Stimulated activated CD8-positive, alpha-beta memory T cell treated with anti-CD3 and anti-CD28 coated beads, Interleukin-7, amount 100 ng/mL, for 1 hour (primary cell): ENCODE measurements around the gene CAMK2G.
"Not testable (repeated sequence)": the region's sequence is repeated elsewhere in the genome, so short reads cannot be mapped to it uniquely, and the experiment has no call there.

ENCODE experiments used
- DNase-seq, 2 donors: peaks; one replicate each; pipeline ENCODE4 v3.0.0-alpha.2; 2020; ENCODE audit warnings: low read depth in 2 of 2

CAMK2G gene

DNA sequence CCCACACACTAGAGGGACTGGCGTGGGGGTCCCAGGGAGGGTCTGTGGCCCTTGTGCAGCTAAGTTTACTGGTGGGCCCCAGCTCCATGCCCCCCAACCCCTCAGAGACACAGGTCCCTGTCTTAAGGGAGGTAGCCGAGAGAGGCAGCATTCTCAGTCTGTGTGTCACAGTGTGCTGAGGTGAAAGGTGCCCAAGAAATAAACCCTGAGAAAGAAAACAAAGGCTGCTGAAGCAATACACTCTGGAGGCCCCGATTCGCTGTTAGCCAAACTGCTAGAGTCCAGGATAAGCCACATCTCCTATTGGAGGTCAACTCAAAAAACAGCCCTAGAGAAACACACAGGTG is 34.3 kb downstream of the CAMK2G start:
- no peak for DNase-seq

- DNase-seq, result no peak
Measured at GRCh38 chr10:73839276-73839966, 34.9 kb downstream of the CAMK2G start.

DNA sequence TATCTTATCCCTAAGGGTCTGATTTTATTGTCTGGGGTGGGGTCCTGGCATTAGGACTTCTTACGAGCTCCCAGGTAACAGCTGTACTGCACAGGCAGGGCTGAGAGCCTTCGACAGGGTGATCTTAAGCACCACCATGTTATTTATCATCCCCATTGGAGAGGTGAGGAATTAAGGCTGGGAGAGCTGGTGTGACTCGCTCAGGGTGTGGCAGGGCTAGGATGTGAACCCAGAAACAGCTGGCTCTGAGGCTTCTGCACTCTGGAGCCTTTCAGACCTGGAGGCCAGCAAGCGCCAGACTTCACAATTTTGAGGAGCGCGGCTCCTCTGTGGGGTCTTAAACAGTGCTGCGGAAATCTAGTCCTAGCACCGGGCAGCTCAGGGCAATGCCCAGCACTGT is 35.5 kb downstream of the CAMK2G start:
- DNase-seq, result no peak

DNA sequence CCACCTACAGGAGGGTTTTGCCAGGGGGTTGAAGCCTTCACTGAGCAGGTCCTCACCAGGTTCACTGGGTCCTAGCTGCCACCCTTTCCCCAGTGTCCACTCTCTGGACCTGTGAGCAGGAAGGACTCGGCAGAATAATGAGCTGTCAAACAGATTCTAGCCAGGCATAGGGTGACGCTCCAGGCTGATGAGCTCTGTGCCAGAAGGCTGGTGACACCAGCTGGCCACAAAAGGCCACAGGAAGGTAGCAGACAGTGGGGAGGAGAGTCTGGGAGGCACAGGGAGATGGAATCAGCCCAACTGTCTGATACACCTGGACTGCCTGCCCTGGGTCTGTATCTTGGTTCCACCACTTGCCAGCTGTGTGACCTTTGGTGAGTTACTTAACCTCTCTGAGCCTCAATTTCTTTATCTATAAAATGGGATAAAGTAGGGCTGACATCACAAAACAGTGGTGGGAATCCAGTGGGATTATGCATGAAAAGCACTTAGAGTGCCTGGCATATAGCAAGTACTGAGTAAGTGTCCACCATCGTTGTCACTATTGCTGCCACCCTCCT is 36.3 kb downstream of the CAMK2G start:
- no peak for DNase-seq

- DNase-seq, result no peak
Measured at GRCh38 chr10:73837072-73837471, 37.3 kb downstream of the CAMK2G start.

GRCh38 chr10:73836427-73836980 is 37.9 kb downstream of the CAMK2G start:
- no peak for DNase-seq

- DNase-seq, result not testable (repeated sequence)
Measured at GRCh38 chr10:73829090-73829489, 45.3 kb downstream of the CAMK2G start.

DNA sequence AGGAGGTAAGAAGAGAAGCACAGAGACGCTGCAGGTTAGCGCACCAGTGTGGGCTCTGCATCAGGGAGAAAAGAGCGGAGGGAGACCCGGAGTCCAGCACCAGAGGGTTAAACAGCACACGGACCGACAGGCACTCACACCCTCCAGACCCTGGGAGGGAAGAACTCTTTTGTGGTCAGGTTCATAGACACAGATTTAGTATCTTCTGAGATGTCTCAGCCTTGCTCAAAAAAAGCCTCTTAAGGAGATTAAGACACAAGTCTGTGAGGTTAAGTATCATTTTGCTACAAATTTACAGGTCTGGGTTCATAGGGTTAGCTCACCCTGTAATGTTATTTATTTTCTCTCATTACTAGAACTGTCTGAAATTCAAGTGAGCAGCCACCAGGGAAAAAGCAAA is 46.2 kb downstream of the CAMK2G start:
- no peak for DNase-seq

DNA sequence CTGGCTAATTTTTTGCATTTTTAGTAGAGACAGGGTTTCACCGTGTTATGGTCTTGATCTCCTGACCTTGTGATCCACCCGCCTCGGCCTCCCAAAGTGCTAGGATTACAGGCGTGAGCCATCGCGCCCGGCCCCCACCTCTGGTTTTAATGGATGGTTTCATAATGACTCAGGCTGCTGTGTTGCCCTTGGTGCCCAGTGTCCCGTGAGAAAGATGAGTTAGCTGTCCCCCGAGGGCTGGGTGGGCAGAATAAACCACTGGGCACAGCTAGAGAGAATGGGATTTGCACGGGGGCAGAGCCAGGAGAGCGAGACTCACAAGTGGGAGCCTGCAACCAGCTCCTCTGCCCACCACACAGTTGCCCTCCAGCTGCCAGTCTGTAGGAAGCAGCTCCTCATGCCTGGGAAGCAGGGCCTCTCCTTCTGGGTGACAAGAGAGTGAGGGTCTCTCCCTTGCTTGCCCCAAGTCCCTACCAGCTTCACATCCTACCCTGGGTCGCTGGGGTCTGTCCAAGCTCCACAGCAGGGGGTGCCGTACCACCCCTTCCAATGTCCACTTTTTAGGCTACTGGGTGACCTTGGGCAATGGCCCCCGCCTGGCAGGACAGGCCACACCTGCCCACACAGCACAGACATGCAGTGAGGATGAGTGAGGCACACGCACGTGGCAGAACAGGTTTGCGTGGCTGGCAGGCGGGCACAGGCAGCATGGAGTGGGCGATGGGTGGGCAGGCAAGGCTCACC is 46.8 kb downstream of the CAMK2G start:
- DNase-seq, result no peak

- no peak for DNase-seq
Measured at GRCh38 chr10:73824146-73824725, 50.1 kb downstream of the CAMK2G start.

DNA sequence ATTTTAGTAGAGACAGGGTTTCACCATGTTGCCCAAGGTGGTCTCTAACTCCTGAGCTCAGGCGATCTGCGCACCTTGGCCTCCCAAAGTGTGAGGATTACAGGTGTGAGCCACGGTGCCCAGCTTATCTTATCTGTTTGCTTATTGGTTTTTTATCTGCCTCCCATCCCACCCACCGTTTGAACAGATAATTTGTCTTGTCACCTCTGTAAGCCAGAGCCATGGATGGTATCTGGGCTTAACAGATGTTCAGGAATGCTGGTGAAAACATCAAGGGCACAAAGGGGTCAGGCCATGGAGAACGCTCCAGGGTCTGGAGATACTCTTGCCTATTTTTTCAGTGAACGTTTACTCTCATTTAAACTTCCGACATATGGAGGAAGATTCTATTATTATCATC is 51.0 kb downstream of the CAMK2G start:
- DNase-seq, result no peak

DNA sequence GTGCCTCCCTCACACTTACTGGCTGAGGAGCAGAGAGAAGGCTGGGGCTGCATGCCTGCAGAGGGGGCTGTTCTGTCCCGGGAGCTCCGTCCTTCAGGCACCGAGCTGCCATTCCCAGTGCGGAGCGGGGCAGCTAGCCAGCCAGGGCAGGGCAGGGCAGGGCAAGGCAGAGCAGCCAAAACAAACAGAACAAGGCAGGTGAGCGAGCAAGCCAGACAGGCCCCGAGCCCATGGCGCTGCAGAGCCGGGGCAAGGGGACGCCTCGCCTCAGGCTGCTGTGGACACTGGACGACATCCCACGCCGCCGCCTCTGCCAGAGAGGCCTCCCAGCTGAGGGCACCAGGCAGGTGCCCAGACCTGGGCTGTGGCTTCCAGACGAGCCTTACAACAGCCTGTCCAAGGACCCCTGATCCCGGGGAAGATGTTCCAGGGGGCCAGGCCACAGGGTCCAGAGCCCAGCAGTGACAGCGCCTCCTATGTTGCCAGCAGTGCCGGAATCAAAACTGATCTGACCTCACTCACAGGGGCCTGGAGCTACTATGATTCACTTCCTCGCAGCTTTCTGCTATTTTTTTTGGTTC is 54.8 kb downstream of the CAMK2G start:
- no peak for DNase-seq

DNA sequence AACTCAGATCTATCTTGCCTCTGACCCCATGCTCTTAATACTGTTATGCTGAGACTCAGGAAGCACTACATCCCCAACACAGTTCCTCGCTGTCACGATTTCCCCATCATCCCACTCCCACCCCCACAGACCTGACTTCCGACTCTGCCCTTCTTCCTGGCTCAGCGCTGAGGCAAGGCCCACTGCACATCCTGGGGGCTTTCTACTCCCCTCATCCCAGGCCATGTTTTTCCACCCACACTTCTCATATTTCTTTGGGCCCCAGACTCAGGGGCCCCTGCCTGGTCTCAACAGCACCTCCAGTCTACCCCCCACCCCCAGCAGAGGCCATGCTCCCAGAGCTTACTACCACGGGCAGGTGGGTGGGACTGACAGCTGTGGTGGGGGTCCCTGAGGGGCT is 55.3 kb downstream of the CAMK2G start:
- no peak for DNase-seq

DNA sequence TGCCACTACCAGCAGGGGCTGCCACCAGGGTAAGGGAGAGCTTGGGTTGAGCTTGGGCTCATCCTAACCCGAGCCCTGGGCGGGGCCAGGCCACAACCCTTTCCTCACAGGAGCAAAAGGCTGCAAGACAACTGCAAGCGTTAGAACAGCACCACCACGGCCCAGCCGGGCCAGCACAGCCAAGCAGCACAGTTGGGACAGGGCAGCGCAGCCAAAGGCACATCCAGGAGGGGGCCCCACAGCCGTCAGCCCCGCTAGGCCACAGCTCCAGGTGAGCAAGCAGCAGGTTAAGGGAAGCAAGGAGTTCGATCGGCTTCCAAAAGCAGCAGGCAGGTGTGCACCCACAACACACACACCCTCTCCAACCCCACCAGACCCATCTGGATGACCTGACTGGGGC is 56.0 kb downstream of the CAMK2G start:
- no peak for DNase-seq

DNA sequence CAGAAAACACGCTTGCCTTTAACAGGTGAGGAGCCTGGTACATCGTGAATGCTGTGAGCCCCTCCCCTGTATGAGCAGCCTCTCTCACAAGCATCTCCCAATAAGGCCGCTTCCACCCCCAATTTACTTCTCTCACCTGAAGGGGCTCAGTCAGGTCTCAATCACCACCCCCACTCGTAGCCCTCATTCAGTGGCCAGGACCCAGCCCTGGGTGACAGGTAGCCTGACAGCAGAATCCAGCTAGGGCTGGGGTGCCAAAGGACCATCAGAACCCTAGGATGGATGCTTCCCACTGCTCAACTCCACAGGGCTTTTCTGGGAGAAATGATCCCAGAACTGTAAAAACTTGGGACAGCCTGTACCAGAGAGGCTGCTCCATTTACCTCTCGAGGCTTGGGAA is 56.5 kb downstream of the CAMK2G start:
- DNase-seq, result no peak

GRCh38 chr10:73816917-73817729 is 57.2 kb downstream of the CAMK2G start:
- no peak for DNase-seq

DNA sequence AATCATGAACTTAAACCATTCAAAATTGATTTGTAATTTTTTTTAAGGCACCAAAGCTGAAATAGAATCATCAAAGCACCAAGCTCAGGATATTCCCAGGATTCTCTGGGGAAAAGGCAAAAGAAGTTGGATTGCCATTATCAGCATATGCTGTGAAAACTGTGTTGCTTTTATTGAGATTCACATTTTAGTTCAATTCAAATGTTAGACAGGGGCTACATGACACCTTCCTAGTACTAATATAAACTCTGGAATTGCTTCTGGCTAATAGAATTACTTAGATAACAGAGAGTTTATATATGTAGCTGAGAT is 58.7 kb downstream of the CAMK2G start:
- DNase-seq, result no peak

GRCh38 chr10:73814896-73815718 is 59.2 kb downstream of the CAMK2G start:
- DNase-seq, result no peak

- DNase-seq, result no peak
Measured at GRCh38 chr10:73814276-73814895, 60.0 kb downstream of the CAMK2G start.

GRCh38 chr10:73813333-73813732 is 61.0 kb downstream of the CAMK2G start:
- no peak for DNase-seq
